Left ventricle myocardium inferior (tissue), 1 donor: ENCODE results near the gene MMP7. TPM values are rescaled to one million over a fixed set of nuclear protein-coding genes. Genes with fewer than 3 reads are reported as not detected.

Source experiments
- DNase-seq: peaks from one replicate; pipeline ENCODE4 v3.0.0-alpha.2; 2020
- H3K27ac ChIP-seq: fragments of 200-600 bp; replicated peaks from 2 replicates; pipeline ENCODE4 v1.8.0; 2021
- H3K27me3 ChIP-seq: fragments of 200-600 bp; 2 replicates; pipeline ENCODE4 v1.8.0; 2021; ENCODE audit warnings: low read depth
- H3K36me3 ChIP-seq: fragments of 200-600 bp; 2 replicates; pipeline ENCODE4 v1.8.0; 2021
- H3K4me1 ChIP-seq: fragments of 200-600 bp; 2 replicates; pipeline ENCODE4 v1.8.0; 2021
- H3K4me3 ChIP-seq: fragments of 200-600 bp; 2 replicates; pipeline ENCODE4 v1.8.0; 2021; ENCODE audit warnings: mild to moderate bottlenecking, moderate library complexity
- H3K9me3 ChIP-seq: fragments of 200-600 bp; replicated peaks from 2 replicates; pipeline ENCODE4 v1.8.0; 2021
- CTCF ChIP-seq: fragments of 200-600 bp; IDR thresholded peaks from 2 replicates; pipeline ENCODE4 v1.8.0; 2021; ENCODE audit warnings: antibody characterized with exemption, mild to moderate bottlenecking, borderline replicate concordance
- intact Hi-C: fragments of 100-400 bp; cut with micrococcal nuclease; formaldehyde crosslinking; loops from one replicate; pipeline ENCODE4 v1.11.0; 2022
- total RNA-seq: library from RNA; stranded (reverse); fragmentation: NEBNext Ultra II Directional; extraction: Animal tissue kit (Norgen Biotek cat#: 25700); gene quantifications from one replicate; pipeline ENCODE4 v1.2.1, GENCODE V29; 2021
- donor health status: DM: no; HTN: yes; CAD: no; lungs with severe emphysema.

The MMP7 gene
- total RNA-seq, 1 donor from 2014 or later, result not detected

- H3K4me3 ChIP-seq, result no peak overlapping the region
- H3K27ac ChIP-seq, result no peak overlapping the region
- TF ChIP-seq CTCF, result no peak
- no peak for DNase-seq
- H3K27me3 ChIP-seq, result no peaks in the 10 kb centered on the region
- H3K4me1 ChIP-seq, result no peaks in the 10 kb centered on the region
- H3K36me3 ChIP-seq, result no peaks in the 10 kb centered on the region
- intact Hi-C loops, result no loop called here
- no peaks in the 10 kb centered on the region for H3K9me3 ChIP-seq
Measured at GRCh38 chr11:102572554-102573220, 42.1 kb upstream of the MMP7 start.

GRCh38 chr11:102568851-102569250 lies 38.3 kb upstream of the MMP7 start:
- intact Hi-C loops, result no loop called here
- H3K27me3 ChIP-seq, result no peaks in the 10 kb centered on the region
- H3K4me3 ChIP-seq, result no peak overlapping the region
- DNase-seq, result no peak
- H3K9me3 ChIP-seq, result peaks cover 6% of the 10 kb centered on the region
- H3K4me1 ChIP-seq, result no peaks in the 10 kb centered on the region
- no peak overlapping the region for H3K27ac ChIP-seq
- no peak for TF ChIP-seq CTCF
- no peaks in the 10 kb centered on the region for H3K36me3 ChIP-seq

- intact Hi-C loops, result no loop called here
- Histone ChIP-seq H3K4me1 (no peaks in the 10 kb centered on the region), H3K36me3 (no peaks in the 10 kb centered on the region), H3K27ac (no peak overlapping the region), H3K27me3 (no peaks in the 10 kb centered on the region), H3K4me3 (no peak overlapping the region), H3K9me3 (peaks cover 6% of the 10 kb centered on the region)
- DNase-seq, result no peak
- TF ChIP-seq CTCF, result no peak
Measured at GRCh38 chr11:102566112-102566511, 35.6 kb upstream of the MMP7 start.

GRCh38 chr11:102564110-102564509 lies 33.6 kb upstream of the MMP7 start:
- no peak for DNase-seq
- no peak overlapping the region for H3K27ac ChIP-seq
- no peak for TF ChIP-seq CTCF
- H3K27me3 ChIP-seq, result no peaks in the 10 kb centered on the region
- intact Hi-C loops, result no loop called here
- H3K36me3 ChIP-seq, result no peaks in the 10 kb centered on the region
- H3K9me3 ChIP-seq, result peaks cover 6% of the 10 kb centered on the region
- H3K4me3 ChIP-seq, result no peak overlapping the region
- H3K4me1 ChIP-seq, result no peaks in the 10 kb centered on the region

- Histone ChIP-seq H3K4me1 (no peaks in the 10 kb centered on the region), H3K27me3 (peaks cover 5% of the 10 kb centered on the region), H3K27ac (no peak overlapping the region), H3K4me3 (no peak overlapping the region), H3K9me3 (peaks cover 6% of the 10 kb centered on the region), H3K36me3 (no peaks in the 10 kb centered on the region)
- no peak for DNase-seq
- no peak for TF ChIP-seq CTCF
- intact Hi-C loops, result no loop called here
Measured at GRCh38 chr11:102561636-102562035, 31.1 kb upstream of the MMP7 start.
